GM10266 (cell line): ENCODE measurements around the gene SGMS1.

Experiments
- DNase-seq: peaks from one replicate; pipeline ENCODE4 v3.0.0; 2012; ENCODE audit errors: extremely low spot score
- CTCF ChIP-seq: IDR thresholded peaks from 2 replicates; pipeline ENCODE4 v1.5.1; 2012; ENCODE audit warnings: mild to moderate bottlenecking, low read depth; ENCODE audit not compliant: control insufficient read depth, insufficient read depth; ENCODE audit errors: missing control alignments

Gene SGMS1

GRCh38 chr10:50512743-50513416 lies 110.9 kb downstream of the SGMS1 start:
- DNase-seq = peak; percentile 27
- no peak for TF ChIP-seq CTCF

GRCh38 chr10:50512214-50512595 lies 111.6 kb downstream of the SGMS1 start:
- TF ChIP-seq CTCF = no peak
- DNase-seq = no peak

GRCh38 chr10:50511492-50512213 lies 112.1 kb downstream of the SGMS1 start:
- no peak for DNase-seq
- no peak for TF ChIP-seq CTCF

- DNase-seq = no peak
- TF ChIP-seq CTCF = no peak
Measured at GRCh38 chr10:50510517-50511473, 113.0 kb downstream of the SGMS1 start.

GRCh38 chr10:50508315-50509051 lies 115.3 kb downstream of the SGMS1 start:
- TF ChIP-seq CTCF = no peak
- DNase-seq = peak; percentile 74

- TF ChIP-seq CTCF = no peak
- no peak for DNase-seq
Measured at GRCh38 chr10:50506861-50507573, 116.7 kb downstream of the SGMS1 start.
